Measurements from ENCODE around the gene HSD17B3.
"Not testable (repeated sequence)": the region's sequence is repeated elsewhere in the genome, so short reads cannot be mapped to it uniquely, and the experiment has no call there.

Gene HSD17B3

GRCh38 chr9:96189581-96189980 lies 112.4 kb downstream of the HSD17B3 start:
- DNase-seq: not testable (repeated sequence)

GRCh38 chr9:96188571-96188970 lies 113.4 kb downstream of the HSD17B3 start:
- no peak for DNase-seq

GRCh38 chr9:96187151-96187555 lies 114.8 kb downstream of the HSD17B3 start:
- DNase-seq: no peak

- DNase-seq: no peak
Observed at GRCh38 chr9:96186591-96187011, 115.4 kb downstream of the HSD17B3 start.

GRCh38 chr9:96185518-96186156 lies 116.3 kb downstream of the HSD17B3 start:
- DNase-seq: no peak
